Stimulated activated CD4-positive, alpha-beta T cell treated with anti-CD3 and anti-CD28 coated beads, Interleukin-2, amount 100 ng/mL, for 48 hours (primary cell): ENCODE data around the gene BCL2L12.

Experiments
- DNase-seq, 2 donors: peaks; one replicate each; pipeline ENCODE4 v3.0.0-alpha.2; 2020

BCL2L12 gene

GRCh38 chr19:49685845-49686332 is 20.2 kb downstream of the BCL2L12 start:
- no peak for DNase-seq

- no peak for DNase-seq
These were observed 20.9 kb downstream of the BCL2L12 start for GRCh38 chr19:49686503-49687088.

GRCh38 chr19:49687150-49687549 is 21.4 kb downstream of the BCL2L12 start:
- no peak for DNase-seq

- no peak for DNase-seq
These were observed 22.0 kb downstream of the BCL2L12 start for GRCh38 chr19:49687566-49688316.

- no peak for DNase-seq
These were observed 22.9 kb downstream of the BCL2L12 start for GRCh38 chr19:49688531-49689132.

GRCh38 chr19:49689133-49690078 is 23.7 kb downstream of the BCL2L12 start, which contains the start of gene ADM5:
Gene ADM5 (plus strand): TSS chr19:49689594. CDS start chr19:49689838, 244 bp downstream.
- no peak for DNase-seq

GRCh38 chr19:49690079-49690655 is 24.4 kb downstream of the BCL2L12 start:
- no peak for DNase-seq

GRCh38 chr19:49690656-49691242 is 25.0 kb downstream of the BCL2L12 start, which contains the start of gene CPT1C:
Gene CPT1C (plus strand): TSS chr19:49691116. CDS start chr19:49692253, 1,137 bp downstream.
- peak; percentile 51 to 55 for DNase-seq

- DNase-seq, result peak in 1 of 2 donors; percentile 36
These were observed 25.8 kb downstream of the BCL2L12 start for GRCh38 chr19:49691243-49692146.

- DNase-seq, result no peak
These were observed 26.4 kb downstream of the BCL2L12 start for GRCh38 chr19:49692147-49692506.

- no peak for DNase-seq
These were observed 30.4 kb downstream of the BCL2L12 start for GRCh38 chr19:49696115-49696514.

- no peak for DNase-seq
These were observed 31.1 kb downstream of the BCL2L12 start for GRCh38 chr19:49696865-49697264.

GRCh38 chr19:49699364-49699763 is 33.6 kb downstream of the BCL2L12 start:
- DNase-seq, result no peak

- no peak for DNase-seq
These were observed 34.8 kb downstream of the BCL2L12 start for GRCh38 chr19:49700563-49700962.

GRCh38 chr19:49701271-49701786 is 35.6 kb downstream of the BCL2L12 start:
- DNase-seq, result no peak

GRCh38 chr19:49704888-49705642 is 39.3 kb downstream of the BCL2L12 start:
- DNase-seq, result no peak

- no peak for DNase-seq
These were observed 40.2 kb downstream of the BCL2L12 start for GRCh38 chr19:49705919-49706318.

- DNase-seq, result no peak
These were observed 44.7 kb downstream of the BCL2L12 start for GRCh38 chr19:49710372-49710951.

- DNase-seq, result no peak
These were observed 46.7 kb downstream of the BCL2L12 start for GRCh38 chr19:49712397-49712859.
